ENCODE data around the gene DEPDC5.
"Not testable (repeated sequence)": the region's sequence is repeated elsewhere in the genome, so short reads cannot be mapped to it uniquely, and the experiment has no call there.

The DEPDC5 gene

GRCh38 chr22:31750365-31751284, 3.2 kb upstream of the DEPDC5 start:
- FAIRE-seq (no peak), DNase-seq (ENCODE audit: insufficient read length) (no peak)
- TF ChIP-seq POLR2A (IDR thresholded peaks at IDR 0.05; ENCODE audit: low read depth, low read length) (no peak), POLR2AphosphoS5 (IDR thresholded peaks at IDR 0.05; ENCODE audit: low read depth, low read length) (no peak), TAF1 (IDR thresholded peaks at IDR 0.05; ENCODE audit: borderline replicate concordance, low read depth, low read length) (no peak)

GRCh38 chr22:31752096-31752847, 1.5 kb upstream of the DEPDC5 start:
- no peak for TF ChIP-seq POLR2AphosphoS5 (IDR thresholded peaks at IDR 0.05; ENCODE audit: low read depth, low read length)
- TF ChIP-seq TAF1 (IDR thresholded peaks at IDR 0.05; ENCODE audit: borderline replicate concordance, low read depth, low read length), result no peak
- TF ChIP-seq POLR2A (IDR thresholded peaks at IDR 0.05; ENCODE audit: low read depth, low read length), result no peak
- DNase-seq (ENCODE audit: insufficient read length) (no peak), FAIRE-seq (no peak)

GRCh38 chr22:31753005-31753633, 700 bp upstream of the DEPDC5 start:
- no peak for TF ChIP-seq TAF1 (IDR thresholded peaks at IDR 0.05; ENCODE audit: borderline replicate concordance, low read depth, low read length)
- TF ChIP-seq POLR2A (IDR thresholded peaks at IDR 0.05; ENCODE audit: low read depth, low read length), result no peak; the same call in 1 of the 2 replicates
- TF ChIP-seq POLR2AphosphoS5 (IDR thresholded peaks at IDR 0.05; ENCODE audit: low read depth, low read length), result no peak
- FAIRE-seq, result peak; percentile 72

GRCh38 chr22:31754813-31755212, 994 bp downstream of the DEPDC5 start:
- FAIRE-seq (no peak), DNase-seq (ENCODE audit: insufficient read length) (no peak)
- TF ChIP-seq POLR2A (IDR thresholded peaks at IDR 0.05; ENCODE audit: low read depth, low read length) (no peak), TAF1 (IDR thresholded peaks at IDR 0.05; ENCODE audit: borderline replicate concordance, low read depth, low read length) (no peak), POLR2AphosphoS5 (IDR thresholded peaks at IDR 0.05; ENCODE audit: low read depth, low read length) (no peak)

More at GRCh38 chr22:31753005-31753633, 700 bp upstream of the DEPDC5 start:
- no peak for DNase-seq (ENCODE audit: insufficient read length)

GRCh38 chr22:31757265-31757664, 3.4 kb downstream of the DEPDC5 start:
- no peak for TF ChIP-seq TAF1 (IDR thresholded peaks at IDR 0.05; ENCODE audit: borderline replicate concordance, low read depth, low read length)
- no peak for TF ChIP-seq POLR2AphosphoS5 (IDR thresholded peaks at IDR 0.05; ENCODE audit: low read depth, low read length)
- TF ChIP-seq POLR2A (IDR thresholded peaks at IDR 0.05; ENCODE audit: low read depth, low read length), result no peak
- no peak for FAIRE-seq
- DNase-seq (ENCODE audit: insufficient read length), result no peak

GRCh38 chr22:31758860-31759259, 5.0 kb downstream of the DEPDC5 start:
- not testable (repeated sequence) for FAIRE-seq; DNase-seq (ENCODE audit: insufficient read length)

GRCh38 chr22:31764785-31765184, 11.0 kb downstream of the DEPDC5 start:
- FAIRE-seq, result no peak
- no peak for DNase-seq (ENCODE audit: insufficient read length)
- TF ChIP-seq POLR2A (IDR thresholded peaks at IDR 0.05; ENCODE audit: low read depth, low read length) (no peak), TAF1 (IDR thresholded peaks at IDR 0.05; ENCODE audit: borderline replicate concordance, low read depth, low read length) (no peak), POLR2AphosphoS5 (IDR thresholded peaks at IDR 0.05; ENCODE audit: low read depth, low read length) (no peak)

GRCh38 chr22:31768422-31769059, 14.7 kb downstream of the DEPDC5 start:
- no peak for TF ChIP-seq POLR2AphosphoS5 (IDR thresholded peaks at IDR 0.05; ENCODE audit: low read depth, low read length)
- FAIRE-seq, result peak; percentile 48
- DNase-seq (ENCODE audit: insufficient read length), result no peak

- no peak for DNase-seq (ENCODE audit: insufficient read length)
- TF ChIP-seq POLR2A (IDR thresholded peaks at IDR 0.05; ENCODE audit: low read depth, low read length) (no peak), POLR2AphosphoS5 (IDR thresholded peaks at IDR 0.05; ENCODE audit: low read depth, low read length) (no peak), TAF1 (IDR thresholded peaks at IDR 0.05; ENCODE audit: borderline replicate concordance, low read depth, low read length) (no peak)
- no peak for FAIRE-seq
Measured at GRCh38 chr22:31773416-31773815, 19.6 kb downstream of the DEPDC5 start.

- DNase-seq (ENCODE audit: insufficient read length) (no peak), FAIRE-seq (no peak)
- TF ChIP-seq POLR2A (IDR thresholded peaks at IDR 0.05; ENCODE audit: low read depth, low read length) (no peak), TAF1 (IDR thresholded peaks at IDR 0.05; ENCODE audit: borderline replicate concordance, low read depth, low read length) (no peak), POLR2AphosphoS5 (IDR thresholded peaks at IDR 0.05; ENCODE audit: low read depth, low read length) (no peak)
Measured at GRCh38 chr22:31776231-31776630, 22.4 kb downstream of the DEPDC5 start.

- DNase-seq (ENCODE audit: insufficient read length) (no peak), FAIRE-seq (no peak)
- no peak for TF ChIP-seq POLR2A (IDR thresholded peaks at IDR 0.05; ENCODE audit: low read depth, low read length)
Measured at GRCh38 chr22:31789803-31790202, 36.0 kb downstream of the DEPDC5 start.
